Measurements from ENCODE around the gene VSIG8.
"Not testable (repeated sequence)": the region's sequence is repeated elsewhere in the genome, so short reads cannot be mapped to it uniquely, and the experiment has no call there.

The VSIG8 gene, protein sequence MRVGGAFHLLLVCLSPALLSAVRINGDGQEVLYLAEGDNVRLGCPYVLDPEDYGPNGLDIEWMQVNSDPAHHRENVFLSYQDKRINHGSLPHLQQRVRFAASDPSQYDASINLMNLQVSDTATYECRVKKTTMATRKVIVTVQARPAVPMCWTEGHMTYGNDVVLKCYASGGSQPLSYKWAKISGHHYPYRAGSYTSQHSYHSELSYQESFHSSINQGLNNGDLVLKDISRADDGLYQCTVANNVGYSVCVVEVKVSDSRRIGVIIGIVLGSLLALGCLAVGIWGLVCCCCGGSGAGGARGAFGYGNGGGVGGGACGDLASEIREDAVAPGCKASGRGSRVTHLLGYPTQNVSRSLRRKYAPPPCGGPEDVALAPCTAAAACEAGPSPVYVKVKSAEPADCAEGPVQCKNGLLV

GRCh38 chr1:159862557-159862956 lies at the start of gene VSIG8:
VSIG8 (minus strand) TSS chr1:159862657; CDS start chr1:159862521, 136 bp downstream.
- DNase-seq (ENCODE audit: low spot score) = no peak

GRCh38 chr1:159911326-159912070 lies 49.0 kb upstream of the VSIG8 start:
- no peak for DNase-seq (ENCODE audit: low spot score)

DNA sequence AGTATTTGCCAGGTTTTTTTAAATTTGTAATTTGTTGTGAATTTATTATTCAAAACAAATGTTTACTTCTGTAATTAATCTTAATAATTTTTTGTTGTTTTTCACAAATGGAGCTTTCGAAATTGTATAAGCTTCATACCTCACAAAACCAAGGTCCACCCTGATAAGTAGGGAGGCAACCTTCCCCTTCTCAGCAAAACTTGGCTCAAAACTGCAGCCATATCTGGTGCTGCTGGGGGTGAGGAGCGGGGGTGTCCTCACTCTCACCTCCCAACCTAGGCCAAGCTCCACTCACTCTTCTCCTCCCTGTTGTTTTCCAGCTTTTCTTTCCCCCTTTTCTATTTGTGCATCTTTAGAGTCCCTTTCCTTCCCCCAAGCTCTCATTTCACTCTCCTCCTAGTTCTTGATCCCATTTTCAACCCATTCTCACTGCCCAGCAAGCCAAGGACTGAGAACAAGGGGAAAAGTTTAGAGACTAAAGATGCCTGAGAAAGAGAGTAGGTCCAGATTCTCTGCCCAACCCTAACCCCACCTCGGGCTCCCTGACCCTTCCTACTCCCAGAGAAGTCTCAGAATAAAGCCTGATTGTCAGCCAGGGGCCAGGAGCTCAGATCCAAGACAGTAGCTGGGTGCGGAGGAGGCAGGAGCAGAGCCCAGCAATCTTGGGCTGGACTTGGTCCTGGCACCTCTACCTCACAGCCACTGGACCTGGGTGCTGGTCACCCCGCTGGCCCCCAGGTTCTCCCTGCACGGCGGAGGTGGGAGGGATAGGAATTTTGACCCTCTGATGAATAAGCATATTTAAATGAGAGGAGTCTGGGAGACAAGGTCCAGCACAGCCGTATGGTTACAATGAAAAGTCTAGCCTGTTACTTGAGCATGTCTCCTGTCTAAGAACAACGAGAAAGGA lies 45.8 kb upstream of the VSIG8 start:
- no peak for DNase-seq (ENCODE audit: low spot score)

DNA sequence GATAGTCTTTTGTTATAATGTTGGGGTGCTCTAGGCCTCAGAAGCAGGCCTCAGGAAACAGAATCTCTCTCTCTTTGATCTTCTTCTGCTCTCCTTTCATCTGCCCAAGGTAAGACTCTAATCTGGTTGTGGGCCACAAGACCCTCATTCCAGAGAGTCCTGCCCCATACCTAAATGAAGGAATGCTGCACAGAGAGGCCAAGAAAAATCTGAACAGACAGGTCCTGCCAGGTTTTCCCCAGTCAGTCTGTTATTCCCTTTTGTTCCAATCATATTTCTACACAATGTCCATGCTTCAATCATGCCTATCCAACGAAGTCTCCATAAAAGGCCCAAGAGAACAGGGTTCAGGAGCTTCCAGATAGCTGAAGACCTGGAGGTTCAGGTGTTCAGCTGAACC lies 44.5 kb upstream of the VSIG8 start:
- no peak for DNase-seq (ENCODE audit: low spot score)

DNA sequence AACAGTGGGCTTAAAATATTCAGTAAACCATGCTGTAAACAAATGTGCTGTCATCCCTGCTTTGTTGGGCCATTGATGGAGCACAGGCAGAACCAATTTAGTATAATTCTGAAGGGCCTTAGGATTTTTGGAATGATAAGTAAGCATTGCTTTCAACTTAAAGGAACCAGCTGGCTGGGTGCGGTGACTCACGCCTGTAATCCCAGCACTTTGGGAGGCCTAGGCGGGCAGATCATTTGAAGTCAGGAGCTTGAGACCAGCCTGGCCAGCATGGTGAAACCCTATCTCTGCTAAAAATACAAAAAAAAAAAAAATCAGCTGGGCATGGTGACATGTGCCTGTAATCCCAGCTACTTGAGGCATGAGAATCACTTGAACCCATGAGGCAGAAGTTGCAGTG lies 41.6 kb upstream of the VSIG8 start:
- not testable (repeated sequence) for DNase-seq (ENCODE audit: low spot score)

DNA sequence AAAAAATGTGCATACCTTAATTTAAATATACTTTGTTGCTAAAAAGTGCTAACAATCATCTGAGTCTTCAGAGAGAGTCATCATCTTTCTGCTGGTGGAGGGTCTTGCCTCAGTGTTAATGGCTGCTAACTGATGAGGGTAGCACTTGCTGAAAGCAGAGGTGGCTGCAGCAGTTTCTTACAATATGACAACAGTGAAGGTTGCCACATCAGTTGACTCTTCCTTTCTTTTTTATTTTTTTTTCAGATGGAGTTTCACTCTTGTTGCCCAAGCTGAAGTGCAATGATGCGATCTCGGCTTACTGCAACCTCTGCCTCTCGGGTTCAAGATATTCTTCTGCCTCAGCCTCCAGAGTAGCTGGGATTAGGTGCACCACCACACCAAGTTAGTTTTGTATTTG lies 40.1 kb upstream of the VSIG8 start:
- DNase-seq (ENCODE audit: low spot score) = no peak

DNA sequence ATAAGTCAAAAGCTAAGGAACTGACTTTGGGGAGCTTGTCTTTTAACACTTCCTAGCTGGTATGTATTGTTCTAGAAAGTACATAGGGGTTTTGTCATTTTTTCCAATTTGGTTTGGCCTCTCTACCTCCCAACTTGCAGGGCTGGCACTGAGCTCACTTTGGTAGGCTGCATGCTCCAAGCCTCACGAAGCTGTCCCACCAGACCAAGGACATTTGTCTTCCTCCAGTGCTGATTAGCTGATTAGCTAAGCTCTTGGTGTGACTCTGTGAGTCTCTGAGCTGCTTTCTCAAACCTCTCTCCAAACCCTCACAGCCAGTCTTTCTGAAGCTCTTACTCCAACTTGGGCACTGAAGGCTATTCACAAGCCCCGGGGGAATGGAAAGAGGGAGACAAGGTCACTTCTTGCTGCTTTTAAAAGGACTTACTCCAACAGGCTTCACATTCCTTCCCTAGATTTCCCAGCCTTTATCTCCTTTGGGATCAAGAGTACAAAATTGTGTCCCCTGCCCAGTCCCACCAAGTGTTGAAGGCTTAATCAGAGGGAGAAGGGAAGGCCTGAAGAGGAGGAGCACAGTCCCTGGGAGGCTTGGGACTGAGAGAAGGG lies 38.4 kb upstream of the VSIG8 start:
- DNase-seq (ENCODE audit: low spot score) = no peak

DNA sequence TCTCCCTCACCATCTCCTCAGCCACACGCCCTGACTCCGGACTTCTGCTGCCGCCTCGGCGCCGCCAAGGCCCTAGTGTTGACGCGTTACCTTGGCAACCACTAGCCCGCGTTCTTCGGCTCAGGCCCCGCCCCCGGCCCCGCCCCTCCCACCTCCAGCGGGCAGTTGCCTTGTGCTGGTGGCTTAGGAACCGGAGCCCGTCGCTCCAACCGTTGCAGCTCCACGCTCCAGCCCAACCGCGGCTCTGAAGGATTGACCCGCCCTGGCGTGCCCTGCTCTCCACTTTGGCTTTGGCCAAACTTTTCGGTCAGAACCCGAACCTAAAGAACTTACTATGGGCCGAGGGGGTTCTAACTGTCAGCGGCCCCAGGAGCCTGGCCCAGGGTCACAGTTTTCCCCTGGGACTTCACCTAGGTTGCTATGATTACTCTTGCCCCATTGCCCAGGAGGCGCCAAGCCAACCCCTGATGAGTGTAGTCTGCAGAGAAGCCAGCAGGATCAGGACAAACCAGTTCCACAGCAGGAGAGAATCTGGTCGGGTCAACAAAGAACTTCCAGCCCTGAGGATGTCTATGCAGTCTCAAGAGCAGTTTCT lies 37.7 kb upstream of the VSIG8 start, which contains the start of gene CFAP45:
CFAP45 (minus strand) TSS at position 80 of the 595 bp plus-strand sequence; CDS start at position 13, 67 bp downstream.
- no peak for DNase-seq (ENCODE audit: low spot score)

DNA sequence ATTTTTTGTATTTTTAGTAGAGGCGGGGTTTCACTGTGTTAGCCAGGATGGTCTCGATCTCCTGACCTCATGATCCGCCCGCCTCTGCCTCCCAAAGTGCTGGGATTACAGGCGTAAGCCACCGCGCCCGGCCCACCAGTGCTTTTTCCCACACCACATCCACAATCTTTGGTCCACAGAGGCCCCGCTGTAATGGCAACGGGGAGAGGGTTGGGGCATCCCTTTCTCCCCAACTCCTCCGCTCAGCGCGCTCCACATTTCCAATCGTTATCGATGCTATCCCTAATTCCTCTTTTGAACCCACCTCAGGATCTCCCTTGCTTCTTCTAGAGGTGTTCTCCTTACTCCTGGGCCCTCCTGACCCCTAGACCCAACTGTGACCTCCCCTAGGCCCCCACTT lies 37.2 kb upstream of the VSIG8 start:
- not testable (repeated sequence) for DNase-seq (ENCODE audit: low spot score)

DNA sequence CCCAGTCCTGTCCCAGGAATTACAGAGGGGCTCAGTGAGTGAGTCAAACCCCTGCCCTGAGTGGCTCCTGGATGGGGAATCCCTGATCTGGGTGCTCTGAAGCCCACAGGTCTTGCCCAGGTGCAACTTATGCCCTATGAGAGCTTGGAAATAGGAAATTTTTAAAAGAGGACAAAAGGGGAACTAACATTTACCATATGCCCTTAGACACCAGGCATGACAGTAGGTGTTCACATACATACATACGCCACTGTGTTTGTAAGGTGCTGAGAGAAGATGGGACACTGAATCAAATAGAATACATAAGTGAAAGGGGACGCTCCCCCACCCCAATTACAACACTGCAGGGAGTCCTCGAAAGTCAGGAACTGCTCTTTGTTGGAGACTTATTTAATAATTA lies 36.1 kb upstream of the VSIG8 start:
- no peak for DNase-seq (ENCODE audit: low spot score)

DNA sequence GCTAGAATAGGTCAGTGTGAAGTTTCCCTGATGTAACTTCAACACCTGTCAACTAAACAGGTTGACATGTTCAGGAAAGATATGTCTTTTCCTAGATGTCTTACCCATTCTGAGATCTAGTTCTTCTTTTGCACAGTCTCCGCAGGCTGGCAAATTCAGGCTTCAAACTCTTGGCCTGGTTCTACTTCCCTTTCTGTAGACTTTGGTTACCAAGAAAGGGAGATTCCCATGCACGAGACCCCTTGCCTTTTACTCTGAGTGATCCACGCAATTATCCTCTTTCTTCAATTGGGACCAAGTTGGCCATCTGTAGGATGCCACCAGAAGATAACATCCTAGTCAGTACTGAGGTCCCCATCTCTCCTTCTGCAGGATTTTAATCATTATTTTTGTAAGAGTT lies 35.5 kb upstream of the VSIG8 start:
- DNase-seq (ENCODE audit: low spot score) = no peak

- no peak for DNase-seq (ENCODE audit: low spot score)
These were observed 34.1 kb upstream of the VSIG8 start for GRCh38 chr1:159896546-159896930.

DNA sequence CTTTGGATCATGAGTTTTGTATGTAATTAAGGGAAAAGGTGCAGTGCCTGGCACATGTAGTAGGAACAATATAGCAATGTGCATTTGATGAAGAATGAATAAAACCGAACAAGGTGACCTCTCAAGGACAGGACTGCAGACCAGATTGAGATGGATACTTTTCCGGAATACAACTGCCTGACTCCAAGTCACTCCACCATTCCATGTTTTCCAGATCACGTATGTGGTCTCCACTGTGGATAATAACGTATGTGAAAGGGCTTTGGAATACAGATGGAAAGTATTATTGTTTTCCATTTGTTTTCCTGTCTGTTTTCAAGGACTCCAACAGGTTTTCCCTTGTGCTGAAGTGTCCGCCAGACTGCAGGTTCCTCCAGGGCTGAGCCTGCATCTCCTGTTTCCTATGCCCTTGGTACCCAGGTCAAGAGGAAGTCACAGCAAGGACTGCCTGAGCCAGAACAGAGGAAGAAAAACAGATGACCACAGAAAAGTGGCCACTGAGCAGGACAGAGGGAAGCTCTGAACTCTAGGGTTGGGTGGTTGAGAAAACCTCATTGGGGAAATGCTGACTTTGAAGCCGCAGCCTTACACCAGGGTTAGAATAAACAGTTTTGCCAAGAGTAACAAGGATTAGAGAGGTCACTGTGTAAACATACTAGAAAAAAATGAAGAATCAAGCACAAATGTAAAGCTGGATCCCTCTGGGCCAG lies 33.5 kb upstream of the VSIG8 start:
- DNase-seq (ENCODE audit: low spot score) = peak; percentile 21

DNA sequence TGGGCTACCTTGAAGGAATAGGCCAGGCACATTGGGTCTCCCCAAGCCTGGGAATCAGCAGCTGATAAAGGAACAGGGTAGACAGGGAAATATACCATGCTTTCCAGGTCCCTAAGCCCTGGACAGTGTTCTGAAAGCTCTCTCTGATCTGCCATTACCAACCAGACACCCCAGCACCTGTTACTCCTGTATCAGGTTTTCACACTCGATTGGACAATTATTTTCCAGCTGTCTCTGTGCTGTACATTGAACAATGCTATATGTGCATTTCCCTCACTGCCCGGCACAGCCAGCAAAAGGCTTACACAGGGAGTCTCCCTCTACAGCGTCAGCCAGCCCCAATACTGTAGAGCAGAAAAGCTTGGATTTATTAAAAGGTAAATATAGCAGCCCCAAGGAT lies 32.8 kb upstream of the VSIG8 start:
- no peak for DNase-seq (ENCODE audit: low spot score)

DNA sequence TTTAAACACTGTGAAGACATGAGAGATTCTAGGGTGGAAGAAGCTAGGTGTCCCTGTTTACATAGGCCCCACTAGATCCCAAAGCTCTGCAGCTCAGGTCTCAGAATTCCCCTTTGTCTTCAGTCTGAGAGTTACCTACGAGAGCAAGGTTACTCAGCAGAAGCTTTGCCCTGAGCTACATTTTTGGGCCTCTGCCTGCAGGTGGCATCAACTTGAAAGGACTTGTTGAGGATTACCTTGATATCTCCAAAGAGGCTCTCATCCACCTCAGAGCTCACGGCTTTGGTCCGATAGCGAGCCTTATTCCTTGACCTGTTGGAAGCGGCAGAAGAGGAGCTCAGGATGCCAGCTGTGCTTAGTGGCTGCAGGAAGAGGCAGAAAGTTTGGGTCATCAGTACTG lies 30.5 kb upstream of the VSIG8 start:
- DNase-seq (ENCODE audit: low spot score) = no peak

DNA sequence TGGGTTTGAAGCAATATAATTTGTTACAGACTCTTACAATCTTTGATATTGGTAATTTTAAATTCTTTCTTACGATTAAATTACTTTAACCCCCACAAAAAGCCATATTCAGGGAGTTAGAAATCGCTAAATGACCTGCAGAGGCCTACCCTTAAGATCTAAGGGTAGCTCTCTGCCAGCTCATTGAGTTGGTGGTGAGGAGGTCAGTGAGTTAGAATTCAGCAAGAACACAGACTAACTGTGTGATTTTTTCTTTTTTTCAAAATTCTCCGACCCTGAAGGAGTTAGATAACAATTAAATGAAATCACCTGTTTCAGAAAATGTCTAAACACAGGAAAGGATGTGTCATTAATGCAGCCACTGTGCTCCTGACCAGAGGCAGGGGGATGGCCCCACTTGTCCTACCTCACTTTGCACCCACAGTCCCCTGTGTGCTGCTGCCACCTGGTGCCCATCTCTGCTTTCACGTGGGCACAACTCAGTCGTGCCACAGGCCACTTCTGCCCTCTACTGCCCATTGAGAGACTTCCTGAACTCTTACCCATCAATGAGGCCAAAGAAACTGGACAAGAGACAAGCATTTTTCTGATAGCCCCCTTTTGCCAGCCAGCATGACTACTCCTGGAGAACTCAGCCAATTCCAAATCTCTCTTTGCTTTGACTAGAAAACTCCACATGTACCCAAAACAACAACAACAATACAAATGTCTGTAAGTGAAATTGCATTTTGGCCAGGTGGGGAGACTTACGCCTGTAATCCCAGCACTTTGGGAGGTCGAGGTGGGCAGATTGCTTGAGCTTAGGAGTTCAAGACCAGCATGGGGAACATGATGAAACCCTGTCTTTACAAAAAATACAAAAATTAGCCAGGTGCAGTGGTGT lies 29.1 kb upstream of the VSIG8 start:
- peak; percentile 83 for DNase-seq (ENCODE audit: low spot score)

GRCh38 chr1:159890390-159890789 lies 27.9 kb upstream of the VSIG8 start:
- no peak for DNase-seq (ENCODE audit: low spot score)

DNA sequence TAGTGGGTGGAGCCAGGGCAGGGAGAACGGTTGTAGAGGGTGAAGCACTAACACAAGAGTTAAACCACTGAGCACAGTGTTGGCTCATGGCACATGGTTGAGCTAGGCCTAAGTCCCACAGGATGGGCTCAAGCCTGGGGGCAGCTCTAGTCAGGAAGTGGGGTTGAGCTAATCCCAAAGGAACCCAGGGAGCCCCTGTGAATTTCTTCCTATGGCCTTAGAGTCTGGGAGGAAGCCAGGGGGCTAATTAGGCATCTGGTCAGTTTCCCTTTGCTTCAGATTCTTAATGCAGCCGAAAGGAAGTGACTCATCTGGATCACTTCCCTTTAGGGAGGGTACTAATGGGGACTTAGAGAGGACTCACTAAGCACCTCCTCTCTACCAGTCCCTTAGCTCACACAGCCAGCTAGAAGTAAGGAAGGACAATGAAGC lies 27.4 kb upstream of the VSIG8 start:
- DNase-seq (ENCODE audit: low spot score) = peak; percentile 41

DNA sequence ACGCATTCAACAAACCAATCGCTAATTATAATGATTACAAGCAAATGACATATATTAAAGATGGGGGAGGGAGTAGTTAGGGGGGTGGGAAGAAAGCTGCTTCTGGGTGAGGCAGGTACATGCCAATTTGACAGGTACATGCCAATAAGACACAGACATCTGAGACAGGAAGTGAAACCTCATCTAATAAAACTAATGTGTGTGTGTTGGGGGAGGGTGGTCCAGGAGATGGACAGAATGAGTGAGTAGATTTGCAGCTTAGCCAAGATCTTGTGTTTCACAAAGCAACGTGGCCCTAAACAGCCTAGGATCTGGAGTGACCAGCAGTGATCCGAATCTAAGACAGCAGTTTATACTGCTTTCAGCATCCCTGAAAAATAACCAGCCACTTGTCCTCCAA lies 26.7 kb upstream of the VSIG8 start:
- no peak for DNase-seq (ENCODE audit: low spot score)

DNA sequence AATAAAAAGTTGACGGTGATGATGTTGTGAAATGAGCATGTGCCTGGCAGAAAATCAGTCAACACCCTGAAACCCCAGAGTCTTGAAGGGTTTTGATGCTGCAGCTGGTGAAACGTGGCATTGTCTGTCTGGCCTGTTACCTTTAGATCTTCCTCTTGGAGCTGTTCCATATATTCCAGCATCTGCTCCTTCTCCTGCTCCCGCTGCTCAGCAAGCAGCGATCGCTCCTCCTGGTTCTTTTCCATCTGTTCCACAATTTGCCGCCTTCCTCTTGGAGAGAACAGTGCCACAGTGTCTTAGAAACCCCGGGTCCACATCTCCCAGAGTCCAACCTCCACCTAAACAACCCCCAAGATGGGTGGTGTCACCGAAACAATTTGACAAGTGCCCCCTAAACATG lies 21.8 kb upstream of the VSIG8 start:
- DNase-seq (ENCODE audit: low spot score) = no peak

Data from globus pallidus (tissue), 1 donor.